Neural crest cell (in vitro differentiated cells): Measurements from ENCODE around the gene LCE1F. TPM values are rescaled to one million over a fixed set of nuclear protein-coding genes. Genes with fewer than 3 reads are reported as not detected.

Experiments used
- DNase-seq: peaks from one replicate; pipeline ENCODE4 v3.0.0; 2021; ENCODE audit warnings: low read depth, mixed read lengths, low spot score
- H3K27ac Mint-ChIP-seq: one replicate; pipeline ENCODE4 v1.8.0; 2021; ENCODE audit warnings: mild to moderate bottlenecking, mixed read lengths; ENCODE audit not compliant: unreplicated experiment
- H3K27me3 Mint-ChIP-seq: 2 replicates; pipeline ENCODE4 v1.8.0; 2021; ENCODE audit warnings: low read depth, mild to moderate bottlenecking, mixed read lengths
- H3K36me3 Mint-ChIP-seq: 2 replicates; pipeline ENCODE4 v1.8.0; 2021; ENCODE audit warnings: low read depth, mild to moderate bottlenecking, mixed read lengths
- H3K4me1 Mint-ChIP-seq: 2 replicates; pipeline ENCODE4 v1.8.0; 2021; ENCODE audit warnings: mixed read lengths
- H3K4me3 Mint-ChIP-seq: one replicate; pipeline ENCODE4 v1.8.0; 2021; ENCODE audit warnings: mild to moderate bottlenecking, mixed read lengths
- H3K9me3 Mint-ChIP-seq: 2 replicates; pipeline ENCODE4 v1.8.0; 2021; ENCODE audit warnings: mixed read lengths
- CTCF ChIP-seq: fragments of 200-600 bp; sonication (generic); conservative IDR thresholded peaks from 2 replicates; pipeline ENCODE4 v1.5.0; 2021; ENCODE audit warnings: antibody characterized with exemption, mild to moderate bottlenecking
- total RNA-seq: library from RNA; stranded (reverse); gene quantifications from 2 replicates; pipeline ENCODE4 v1.2.1, GENCODE V29; 2021

The LCE1F gene
- total RNA-seq, 1 donor from 2014 or later = not detected

- Mint-ChIP-seq H3K27me3 (no peaks in the 10 kb centered on the region), H3K9me3 (peaks cover 31% of the 10 kb centered on the region), H3K4me1 (no peaks in the 10 kb centered on the region), H3K36me3 (peaks cover 2% of the 10 kb centered on the region), H3K4me3 (no peak overlapping the region), H3K27ac (no peak overlapping the region)
- no peak for DNase-seq
- no peak for TF ChIP-seq CTCF
These were observed 35.1 kb upstream of the LCE1F start for GRCh38 chr1:152739841-152740240.

GRCh38 chr1:152741656-152742055 lies 33.3 kb upstream of the LCE1F start:
- no peak overlapping the region for H3K27ac Mint-ChIP-seq
- no peak for DNase-seq
- no peak for TF ChIP-seq CTCF
- peaks cover 33% of the 10 kb centered on the region for H3K9me3 Mint-ChIP-seq
- H3K36me3 Mint-ChIP-seq = no peaks in the 10 kb centered on the region
- H3K4me3 Mint-ChIP-seq = no peak overlapping the region
- H3K27me3 Mint-ChIP-seq = no peaks in the 10 kb centered on the region
- H3K4me1 Mint-ChIP-seq = no peaks in the 10 kb centered on the region

- Mint-ChIP-seq H3K4me3 (no peak overlapping the region), H3K27ac (no peak overlapping the region), H3K9me3 (peaks cover 33% of the 10 kb centered on the region), H3K4me1 (no peaks in the 10 kb centered on the region), H3K27me3 (no peaks in the 10 kb centered on the region), H3K36me3 (peaks cover 3% of the 10 kb centered on the region)
- no peak for DNase-seq
- TF ChIP-seq CTCF = no peak
These were observed 31.4 kb upstream of the LCE1F start for GRCh38 chr1:152743371-152744145.

- no peaks in the 10 kb centered on the region for H3K4me1 Mint-ChIP-seq
- DNase-seq = no peak
- no peak overlapping the region for H3K4me3 Mint-ChIP-seq
- peaks cover 4% of the 10 kb centered on the region for H3K36me3 Mint-ChIP-seq
- no peaks in the 10 kb centered on the region for H3K27me3 Mint-ChIP-seq
- H3K9me3 Mint-ChIP-seq = peaks cover 36% of the 10 kb centered on the region
- no peak for TF ChIP-seq CTCF
- H3K27ac Mint-ChIP-seq = no peak overlapping the region
These were observed 29.6 kb upstream of the LCE1F start for GRCh38 chr1:152745289-152745704.

- no peak for TF ChIP-seq CTCF
- Mint-ChIP-seq H3K9me3 (peaks cover 37% of the 10 kb centered on the region), H3K27ac (no peak overlapping the region), H3K4me3 (no peak overlapping the region), H3K4me1 (no peaks in the 10 kb centered on the region), H3K27me3 (no peaks in the 10 kb centered on the region), H3K36me3 (peaks cover 4% of the 10 kb centered on the region)
- no peak for DNase-seq
These were observed 29.0 kb upstream of the LCE1F start for GRCh38 chr1:152745765-152746444.
